Activated naive CD4-positive, alpha-beta T cell treated with anti-CD3 and anti-CD28 coated beads for 36 hours (primary cell): Measurements from ENCODE around the gene PPM1E. TPM values are rescaled to one million over a fixed set of nuclear protein-coding genes. Genes with fewer than 3 reads are reported as not detected.
A peak's percentile ranks its signal among the peaks of the same experiment; 100 is the strongest.
"Not testable (repeated sequence)": the region's sequence is repeated elsewhere in the genome, so short reads cannot be mapped to it uniquely, and the experiment has no call there.

Experiments used
- CTCF ChIA-PET: fragments of 350-600 bp; sonication (Branson Sonifier 250); formaldehyde crosslinking; loops from one replicate; lab custom pipeline; 2021; ENCODE audit warnings: antibody characterized with exemption; lab: Charles Lee
- DNase-seq: peaks from one replicate; pipeline ENCODE4 v3.0.0-alpha.2; 2020
- H3K27ac Mint-ChIP-seq: one replicate; pipeline ENCODE4 v1.8.0; 2021; ENCODE audit warnings: mild to moderate bottlenecking, mixed read lengths
- H3K27me3 Mint-ChIP-seq: one replicate; pipeline ENCODE4 v1.8.0; 2021; ENCODE audit warnings: low read depth, mixed read lengths
- H3K36me3 Mint-ChIP-seq: one replicate; pipeline ENCODE4 v1.8.0; 2021; ENCODE audit warnings: low read depth, mixed read lengths
- H3K4me1 Mint-ChIP-seq: one replicate; pipeline ENCODE4 v1.8.0; 2021; ENCODE audit warnings: low read depth, mixed read lengths
- H3K4me3 Mint-ChIP-seq: one replicate; pipeline ENCODE4 v1.8.0; 2021; ENCODE audit warnings: mild to moderate bottlenecking, moderate library complexity, mixed read lengths
- H3K9me3 Mint-ChIP-seq: one replicate; pipeline ENCODE4 v1.8.0; 2021; ENCODE audit warnings: mixed read lengths
- intact Hi-C: fragments of 100-400 bp; cut with micrococcal nuclease; formaldehyde crosslinking; loops from one replicate; pipeline ENCODE4 v1.15.1; 2023
- total RNA-seq, 2 experiments: library from RNA; stranded (reverse); gene quantifications; one replicate each; pipeline ENCODE4 v1.2.3, GENCODE V29; 2021

The PPM1E gene
- total RNA-seq, 2 experiments from 2014 or later, result 0.05 TPM; not detected in 1

GRCh38 chr17:58920773-58921172, 165.1 kb downstream of the PPM1E start:
- DNase-seq, result no peak
- Mint-ChIP-seq H3K27me3 (peaks cover 8% of the 10 kb centered on the region), H3K9me3 (no peaks in the 10 kb centered on the region), H3K36me3 (no peaks in the 10 kb centered on the region), H3K27ac (no peak overlapping the region), H3K4me1 (peaks cover 14% of the 10 kb centered on the region), H3K4me3 (no peak overlapping the region)
- intact Hi-C loops, result no loop called here
- CTCF ChIA-PET, result no interaction called here

- CTCF ChIA-PET, result no interaction called here
Measured at GRCh38 chr17:58932956-58933355, 177.3 kb downstream of the PPM1E start.

GRCh38 chr17:58936295-58936694, 180.6 kb downstream of the PPM1E start:
- CTCF ChIA-PET, result no interaction called here
- Mint-ChIP-seq H3K36me3 (no peaks in the 10 kb centered on the region), H3K27me3 (no peaks in the 10 kb centered on the region), H3K4me1 (no peaks in the 10 kb centered on the region), H3K4me3 (no peak overlapping the region), H3K9me3 (no peaks in the 10 kb centered on the region), H3K27ac (no peak overlapping the region)
- no peak for DNase-seq
- intact Hi-C loops, result no loop called here

More at GRCh38 chr17:58932956-58933355, 177.3 kb downstream of the PPM1E start:
- no peaks in the 10 kb centered on the region for H3K4me1 Mint-ChIP-seq
- H3K9me3 Mint-ChIP-seq, result no peaks in the 10 kb centered on the region
- no peak overlapping the region for H3K27ac Mint-ChIP-seq
- no peaks in the 10 kb centered on the region for H3K36me3 Mint-ChIP-seq
- no peak overlapping the region for H3K4me3 Mint-ChIP-seq
- H3K27me3 Mint-ChIP-seq, result peaks cover 2% of the 10 kb centered on the region
- DNase-seq, result no peak
- intact Hi-C loops, result no loop called here

GRCh38 chr17:58944166-58944565, 188.5 kb downstream of the PPM1E start:
- Mint-ChIP-seq H3K4me1 (peaks cover 5% of the 10 kb centered on the region), H3K9me3 (no peaks in the 10 kb centered on the region), H3K27me3 (peaks cover 4% of the 10 kb centered on the region), H3K36me3 (no peaks in the 10 kb centered on the region), H3K27ac (no peak overlapping the region), H3K4me3 (no peak overlapping the region)
- CTCF ChIA-PET, result no interaction called here
- DNase-seq, result no peak
- intact Hi-C loops, result no loop called here

GRCh38 chr17:58947411-58947810, 191.8 kb downstream of the PPM1E start:
- H3K36me3 Mint-ChIP-seq, result peaks cover 8% of the 10 kb centered on the region
- CTCF ChIA-PET, result interaction anchor here (0.6 kb wide), 1 partner anchor 161 kb away, joined by 4 read pairs; no protein-coding TSS in a partner anchor
- H3K9me3 Mint-ChIP-seq, result peaks cover 16% of the 10 kb centered on the region
- DNase-seq, result no peak
- H3K4me1 Mint-ChIP-seq, result peaks cover 5% of the 10 kb centered on the region
- H3K27ac Mint-ChIP-seq, result no peak overlapping the region
- H3K27me3 Mint-ChIP-seq, result peaks cover 4% of the 10 kb centered on the region
- H3K4me3 Mint-ChIP-seq, result no peak overlapping the region
- intact Hi-C loops, result no loop called here

- CTCF ChIA-PET, result no interaction called here
- Mint-ChIP-seq H3K27me3 (peaks cover 4% of the 10 kb centered on the region), H3K36me3 (peaks cover 8% of the 10 kb centered on the region), H3K9me3 (peaks cover 16% of the 10 kb centered on the region), H3K4me1 (peaks cover 5% of the 10 kb centered on the region), H3K4me3 (no peak overlapping the region), H3K27ac (no peak overlapping the region)
- no peak for DNase-seq
- intact Hi-C loops, result no loop called here
Measured at GRCh38 chr17:58947824-58948223, 192.2 kb downstream of the PPM1E start.

GRCh38 chr17:58954358-58954757, 198.7 kb downstream of the PPM1E start:
- peaks cover 16% of the 10 kb centered on the region for H3K9me3 Mint-ChIP-seq
- intact Hi-C loops, H3K4me1 Mint-ChIP-seq, H3K4me3 Mint-ChIP-seq, DNase-seq, H3K27me3 Mint-ChIP-seq, H3K36me3 Mint-ChIP-seq, CTCF ChIA-PET, H3K27ac Mint-ChIP-seq: not testable (repeated sequence)

- Mint-ChIP-seq H3K4me3 (no peak overlapping the region), H3K9me3 (no peaks in the 10 kb centered on the region), H3K4me1 (no peaks in the 10 kb centered on the region), H3K36me3 (no peaks in the 10 kb centered on the region), H3K27ac (no peak overlapping the region), H3K27me3 (no peaks in the 10 kb centered on the region)
- DNase-seq, result no peak
- intact Hi-C loops, result no loop called here
- CTCF ChIA-PET, result interaction anchor here (0.7 kb wide), 2 partner anchors 28 to 61 kb away, joined by 3 to 5 read pairs; no protein-coding TSS in a partner anchor
Measured at GRCh38 chr17:58956997-58957724, 201.5 kb downstream of the PPM1E start.

GRCh38 chr17:58957725-58958073, 202.0 kb downstream of the PPM1E start:
- CTCF ChIA-PET, result interaction anchor here (0.7 kb wide), 1 partner anchor 27 kb away, joined by 5 read pairs; no protein-coding TSS in a partner anchor
- intact Hi-C loops, result not testable (repeated sequence)

GRCh38 chr17:58960068-58960467, 204.4 kb downstream of the PPM1E start:
- Mint-ChIP-seq H3K9me3 (no peaks in the 10 kb centered on the region), H3K27ac (no peak overlapping the region), H3K4me1 (no peaks in the 10 kb centered on the region), H3K27me3 (no peaks in the 10 kb centered on the region), H3K36me3 (no peaks in the 10 kb centered on the region), H3K4me3 (no peak overlapping the region)
- peak; percentile 13 for DNase-seq
- intact Hi-C loops, result loop anchor here (1.0 kb wide), 1 partner anchor 45 kb away; no protein-coding TSS in a partner anchor
- CTCF ChIA-PET, result interaction anchor here (0.8 to 1.2 kb wide), 2 partner anchors 30 to 44 kb away, joined by 5 read pairs; no protein-coding TSS in a partner anchor

More at GRCh38 chr17:58957725-58958073, 202.0 kb downstream of the PPM1E start:
- not testable (repeated sequence) for H3K4me3 Mint-ChIP-seq, H3K4me1 Mint-ChIP-seq, DNase-seq, H3K27ac Mint-ChIP-seq, H3K27me3 Mint-ChIP-seq, H3K9me3 Mint-ChIP-seq, H3K36me3 Mint-ChIP-seq

GRCh38 chr17:58965221-58965620, 209.6 kb downstream of the PPM1E start:
- Mint-ChIP-seq H3K4me1 (peaks cover 5% of the 10 kb centered on the region), H3K27ac (no peak overlapping the region), H3K36me3 (no peaks in the 10 kb centered on the region), H3K9me3 (no peaks in the 10 kb centered on the region), H3K27me3 (no peaks in the 10 kb centered on the region), H3K4me3 (no peak overlapping the region)
- no peak for DNase-seq
- intact Hi-C loops, result no loop called here
- CTCF ChIA-PET, result interaction anchor here (0.6 kb wide), 2 partner anchors 450 to 710 kb away, joined by 5 to 7 read pairs; no protein-coding TSS in a partner anchor

- H3K27me3 Mint-ChIP-seq, result no peaks in the 10 kb centered on the region
- no peak overlapping the region for H3K27ac Mint-ChIP-seq
- no peaks in the 10 kb centered on the region for H3K36me3 Mint-ChIP-seq
- H3K9me3 Mint-ChIP-seq, result no peaks in the 10 kb centered on the region
- intact Hi-C loops, result no loop called here
- DNase-seq, result no peak
- H3K4me1 Mint-ChIP-seq, result peaks cover 5% of the 10 kb centered on the region
- CTCF ChIA-PET, result no interaction called here
- H3K4me3 Mint-ChIP-seq, result no peak overlapping the region
Measured at GRCh38 chr17:58966208-58966607, 210.6 kb downstream of the PPM1E start.
